Keratinocyte (primary cell): ENCODE data around the gene KIF25.

Source experiments
- CTCF ChIP-seq, 3 experiments: IDR thresholded peaks in 1 of 3; conservative IDR thresholded peaks in 1 of 3; optimal IDR thresholded peaks in 1 of 3; 2 replicates in 2 of 3; 3 replicates in 1 of 3; pipeline versions ENCODE3 to v1.5.1; 2011; ENCODE audit warnings: low read length in 3 of 3, mild to moderate bottlenecking in 3 of 3, moderate library complexity in 2 of 3, control low read depth in 1 of 3, inconsistent platforms in 1 of 3; ENCODE audit not compliant: insufficient read depth in 2 of 3; ENCODE audit errors: extremely low read depth in 1 of 3
- EZH2 ChIP-seq: IDR thresholded peaks from one replicate; pipeline ENCODE4 v1.6.1; 2012; ENCODE audit warnings: inconsistent platforms, mild to moderate bottlenecking, low read length, moderate library complexity

GRCh38 chr6:168090064-168090690 is 92.7 kb downstream of the KIF25 start:
- TF ChIP-seq CTCF (optimal IDR thresholded peaks at IDR 0.05 in 1 of 3, IDR thresholded peaks at IDR 0.05 in 1 of 3, conservative IDR thresholded peaks at IDR 0.05 in 1 of 3; ENCODE audit: extremely low read depth in 1 of 3, insufficient read depth in 2 of 3, low read length in 3 of 3) = no peak
- no peak for TF ChIP-seq EZH2
